ENCODE results near the gene IL36A.

DNA sequence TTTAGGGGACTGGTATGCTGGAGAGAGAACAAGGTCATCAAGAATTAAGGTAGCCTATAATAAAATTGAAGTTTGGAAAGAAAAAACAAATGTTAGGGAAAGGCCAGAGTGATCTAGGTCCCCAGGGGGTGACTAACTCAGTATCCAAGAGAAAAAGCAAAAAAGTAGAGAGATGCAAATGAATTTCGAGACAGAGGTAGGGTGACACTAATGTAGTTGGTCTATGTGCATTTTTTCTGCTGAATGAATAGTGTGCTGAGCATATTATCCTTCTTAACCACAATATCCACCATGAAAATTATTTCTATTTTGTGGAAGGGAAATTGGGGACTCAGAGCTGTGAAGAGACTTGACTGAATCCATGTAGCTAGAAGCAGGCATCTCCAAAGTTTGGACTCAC is 9.8 kb downstream of the IL36A start:
- TF ChIP-seq EZH2 (IDR thresholded peaks at IDR 0.05; ENCODE audit: borderline replicate concordance, low read length) (no peak), CTCF (IDR thresholded peaks at IDR 0.05; ENCODE audit: low read length) (no peak)
